Measurements from ENCODE around the gene STAB1.

Gene STAB1

DNA sequence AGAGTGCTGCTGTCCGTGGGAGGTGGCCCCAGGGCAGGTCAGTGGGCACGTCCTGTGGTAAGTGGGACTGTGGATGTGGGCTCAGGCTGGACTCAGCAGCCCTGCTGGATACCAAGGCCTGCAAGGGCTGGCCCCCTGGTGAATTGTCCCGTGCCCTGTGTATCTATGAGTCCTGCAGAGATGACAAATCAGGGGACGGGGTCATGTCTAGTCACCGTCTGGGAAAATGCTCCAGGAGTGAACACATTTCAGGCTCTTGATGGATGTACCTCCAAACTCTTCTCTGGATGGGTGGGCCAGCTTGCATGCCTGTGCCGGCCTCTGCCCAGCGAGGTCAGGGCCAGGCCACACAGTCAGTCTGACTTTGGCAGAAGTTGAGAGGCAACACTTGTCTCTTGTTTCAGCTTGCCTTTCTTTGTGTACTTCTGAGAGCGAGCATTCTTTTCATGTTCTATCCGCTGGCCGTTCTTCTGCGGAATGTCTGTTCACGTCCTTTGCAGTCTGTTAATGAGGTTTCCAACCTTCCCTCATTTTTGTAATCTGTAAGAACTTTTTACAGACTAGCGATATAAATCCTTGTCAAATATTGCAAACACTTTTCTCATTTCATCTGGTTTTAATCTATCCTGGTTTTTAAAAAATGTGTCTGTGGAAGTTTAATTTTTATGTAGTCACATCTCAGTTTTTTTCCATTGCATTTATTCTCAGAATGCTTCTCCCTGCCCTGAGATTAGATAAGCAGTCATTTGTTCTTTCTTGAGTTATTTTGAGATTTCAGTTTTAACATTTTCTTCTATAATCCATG, 11.4 kb upstream of the STAB1 start:
- DNase-seq (ENCODE audit: low spot score), result peak; percentile 61

DNA sequence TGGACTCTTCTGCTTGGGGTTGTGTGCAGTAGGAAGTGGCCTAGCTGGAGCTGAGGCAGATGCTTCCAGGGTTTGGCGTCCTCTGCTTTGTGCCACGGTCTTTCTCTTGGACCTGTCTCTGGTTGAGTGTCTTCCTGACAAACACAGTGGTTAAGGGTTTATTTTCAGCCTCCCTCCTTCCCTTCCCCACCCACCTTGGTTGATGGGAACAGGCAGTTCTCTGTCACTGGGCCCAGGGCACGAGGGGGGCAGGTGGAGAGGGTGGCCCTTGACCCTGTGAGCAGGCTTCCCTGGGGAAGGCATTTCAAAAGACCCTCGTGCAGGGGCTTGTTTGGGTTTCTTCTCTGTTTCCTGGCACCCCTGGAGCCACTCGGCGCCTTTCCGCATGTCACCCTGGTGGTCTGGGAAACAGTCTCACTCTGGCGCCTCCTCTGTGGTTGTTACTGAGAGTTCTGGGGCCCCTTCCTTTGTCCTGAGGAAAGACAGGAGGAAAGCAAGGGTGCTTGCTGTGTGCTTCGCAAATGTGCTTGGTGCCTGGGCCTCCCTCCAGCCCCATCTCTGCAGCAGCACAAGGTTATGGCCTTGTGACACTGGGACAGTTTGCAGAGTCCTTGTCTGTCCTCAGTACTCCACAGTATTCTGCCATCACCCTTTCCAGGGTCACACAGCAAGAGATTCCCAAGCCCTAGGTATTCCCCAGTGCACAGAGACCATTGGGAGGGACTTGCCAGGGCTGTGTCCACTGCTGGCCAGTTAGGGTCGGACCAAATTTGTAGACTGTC, 10.3 kb upstream of the STAB1 start:
- DNase-seq (ENCODE audit: low spot score), result no peak

DNA sequence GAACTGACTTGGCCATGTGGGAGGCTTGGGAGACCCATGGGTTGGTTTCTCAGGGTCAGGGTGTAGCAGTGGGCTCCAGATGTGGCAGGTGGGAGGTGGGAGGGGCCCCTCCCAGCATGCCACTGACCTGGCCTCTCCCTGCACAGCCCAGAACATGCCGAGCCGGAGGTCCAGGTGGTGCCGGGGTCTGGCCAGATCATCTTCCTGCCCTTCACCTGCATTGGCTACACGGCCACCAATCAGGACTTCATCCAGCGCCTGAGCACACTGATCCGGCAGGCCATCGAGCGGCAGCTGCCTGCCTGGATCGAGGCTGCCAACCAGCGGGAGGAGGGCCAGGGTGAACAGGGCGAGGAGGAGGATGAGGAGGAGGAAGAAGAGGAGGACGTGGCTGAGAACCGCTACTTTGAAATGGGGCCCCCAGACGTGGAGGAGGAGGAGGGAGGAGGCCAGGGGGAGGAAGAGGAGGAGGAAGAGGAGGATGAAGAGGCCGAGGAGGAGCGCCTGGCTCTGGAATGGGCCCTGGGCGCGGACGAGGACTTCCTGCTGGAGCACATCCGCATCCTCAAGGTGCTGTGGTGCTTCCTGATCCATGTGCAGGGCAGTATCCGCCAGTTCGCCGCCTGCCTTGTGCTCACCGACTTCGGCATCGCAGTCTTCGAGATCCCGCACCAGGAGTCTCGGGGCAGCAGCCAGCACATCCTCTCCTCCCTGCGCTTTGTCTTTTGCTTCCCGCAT, 7.9 kb upstream of the STAB1 start:
- DNase-seq (ENCODE audit: low spot score), result no peak

DNA sequence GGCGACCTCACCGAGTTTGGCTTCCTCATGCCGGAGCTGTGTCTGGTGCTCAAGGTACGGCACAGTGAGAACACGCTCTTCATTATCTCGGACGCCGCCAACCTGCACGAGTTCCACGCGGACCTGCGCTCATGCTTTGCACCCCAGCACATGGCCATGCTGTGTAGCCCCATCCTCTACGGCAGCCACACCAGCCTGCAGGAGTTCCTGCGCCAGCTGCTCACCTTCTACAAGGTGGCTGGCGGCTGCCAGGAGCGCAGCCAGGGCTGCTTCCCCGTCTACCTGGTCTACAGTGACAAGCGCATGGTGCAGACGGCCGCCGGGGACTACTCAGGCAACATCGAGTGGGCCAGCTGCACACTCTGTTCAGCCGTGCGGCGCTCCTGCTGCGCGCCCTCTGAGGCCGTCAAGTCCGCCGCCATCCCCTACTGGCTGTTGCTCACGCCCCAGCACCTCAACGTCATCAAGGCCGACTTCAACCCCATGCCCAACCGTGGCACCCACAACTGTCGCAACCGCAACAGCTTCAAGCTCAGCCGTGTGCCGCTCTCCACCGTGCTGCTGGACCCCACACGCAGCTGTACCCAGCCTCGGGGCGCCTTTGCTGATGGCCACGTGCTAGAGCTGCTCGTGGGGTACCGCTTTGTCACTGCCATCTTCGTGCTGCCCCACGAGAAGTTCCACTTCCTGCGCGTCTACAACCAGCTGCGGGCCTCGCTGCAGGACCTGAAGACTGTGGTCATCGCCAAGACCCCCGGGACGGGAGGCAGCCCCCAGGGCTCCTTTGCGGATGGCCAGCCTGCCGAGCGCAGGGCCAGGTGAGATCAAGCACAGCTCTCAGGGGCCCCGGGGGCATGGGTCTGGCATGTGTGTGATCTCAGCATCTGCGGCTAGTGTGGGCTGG, 7.1 kb upstream of the STAB1 start:
- DNase-seq (ENCODE audit: low spot score), result no peak

DNA sequence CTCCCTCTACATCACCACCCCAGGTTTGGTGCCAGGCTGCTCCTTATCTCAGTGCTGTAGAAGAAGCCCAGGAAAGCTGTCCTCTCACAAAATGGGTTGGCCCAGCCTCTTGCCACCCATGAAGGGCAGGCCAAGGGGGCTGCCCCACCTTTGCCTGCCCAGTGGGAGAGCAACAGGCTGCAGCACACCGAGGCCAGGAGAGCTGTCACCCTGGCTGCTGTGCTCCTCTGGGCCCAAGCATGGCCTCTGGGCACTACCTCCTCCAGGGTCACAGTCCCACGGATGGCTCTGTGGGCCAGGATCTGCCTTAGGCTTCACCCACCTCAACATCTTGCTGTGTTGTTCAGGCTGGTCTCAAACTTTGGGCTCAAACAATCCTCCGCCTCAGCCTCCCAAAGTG, 6.4 kb upstream of the STAB1 start:
- no peak for DNase-seq (ENCODE audit: low spot score)

DNA sequence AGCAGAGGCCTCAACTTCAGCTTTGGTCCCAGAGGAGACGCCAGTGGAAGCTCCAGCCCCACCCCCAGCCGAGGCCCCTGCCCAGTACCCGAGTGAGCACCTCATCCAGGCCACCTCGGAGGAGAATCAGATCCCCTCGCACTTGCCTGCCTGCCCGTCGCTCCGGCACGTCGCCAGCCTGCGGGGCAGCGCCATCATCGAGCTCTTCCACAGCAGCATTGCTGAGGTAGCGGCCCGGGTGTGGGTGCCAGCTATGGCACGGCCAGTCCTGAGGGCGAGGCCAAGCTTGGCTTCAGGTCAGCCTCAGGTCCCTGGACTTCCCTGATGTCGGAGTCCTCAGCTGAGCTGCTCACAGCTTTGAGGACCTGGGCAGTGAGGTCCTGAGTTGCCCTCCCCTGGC, 5.7 kb upstream of the STAB1 start:
- DNase-seq (ENCODE audit: low spot score), result no peak

DNA sequence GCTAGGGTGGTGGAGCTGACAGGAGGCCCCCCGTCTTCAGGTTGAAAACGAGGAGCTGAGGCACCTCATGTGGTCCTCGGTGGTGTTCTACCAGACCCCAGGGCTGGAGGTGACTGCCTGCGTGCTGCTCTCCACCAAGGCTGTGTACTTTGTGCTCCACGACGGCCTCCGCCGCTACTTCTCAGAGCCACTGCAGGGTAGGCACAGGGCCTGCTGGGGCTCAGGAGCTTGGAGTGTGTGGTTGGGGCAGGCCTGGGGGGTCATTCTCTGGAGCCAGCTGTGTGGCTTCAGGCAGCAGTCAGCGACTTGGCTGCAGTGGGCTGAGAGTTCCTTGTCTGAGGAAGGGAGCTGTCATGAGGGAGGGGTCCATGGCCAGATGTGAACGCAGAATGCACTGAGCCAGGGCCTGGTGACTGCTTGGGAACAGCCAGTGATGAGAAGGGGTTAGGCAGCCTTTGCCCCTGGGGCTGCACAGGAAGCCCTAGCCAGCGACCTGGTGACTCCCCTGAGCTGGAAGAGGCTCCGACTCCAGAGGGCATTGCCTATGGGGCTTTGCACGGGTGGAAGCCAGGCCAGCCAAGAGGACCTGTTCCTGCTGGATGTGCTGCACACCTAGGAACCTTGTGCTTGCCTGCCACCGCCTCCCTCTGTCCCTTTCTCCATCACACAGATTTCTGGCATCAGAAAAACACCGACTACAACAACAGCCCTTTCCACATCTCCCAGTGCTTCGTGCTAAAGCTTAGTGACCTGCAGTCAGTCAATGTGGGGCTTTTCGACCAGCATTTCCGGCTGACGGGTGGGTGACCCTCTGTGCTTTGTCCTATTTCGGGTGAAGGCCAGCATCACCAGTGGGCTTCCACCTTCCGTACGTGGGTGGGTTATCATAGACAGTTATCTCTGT, 4.9 kb upstream of the STAB1 start:
- no peak for DNase-seq (ENCODE audit: low spot score)

DNA sequence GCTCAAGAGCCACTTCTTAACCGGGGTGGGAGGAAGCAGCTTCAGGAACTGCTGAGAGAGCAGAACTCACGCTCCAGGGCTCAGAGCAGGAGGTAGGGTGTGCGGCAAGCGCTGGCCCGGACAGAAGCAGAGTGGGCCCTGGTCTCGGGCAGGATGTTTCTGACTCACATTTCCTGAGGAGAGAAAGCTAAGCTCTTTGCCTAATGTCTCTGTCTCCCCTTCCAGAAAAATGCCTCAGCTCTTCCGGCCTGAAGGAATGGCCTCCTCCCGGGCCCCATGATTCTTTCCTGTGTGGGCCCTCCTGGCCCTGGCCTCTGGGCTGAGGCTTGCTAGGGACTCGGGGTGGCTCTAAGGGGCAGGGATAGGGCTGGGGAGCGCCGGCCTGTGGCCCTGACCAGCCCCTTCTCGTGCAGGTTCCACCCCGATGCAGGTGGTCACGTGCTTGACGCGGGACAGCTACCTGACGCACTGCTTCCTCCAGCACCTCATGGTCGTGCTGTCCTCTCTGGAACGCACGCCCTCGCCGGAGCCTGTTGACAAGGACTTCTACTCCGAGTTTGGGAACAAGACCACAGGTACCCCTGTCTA, 4.1 kb upstream of the STAB1 start:
- DNase-seq (ENCODE audit: low spot score), result peak; percentile 19

DNA sequence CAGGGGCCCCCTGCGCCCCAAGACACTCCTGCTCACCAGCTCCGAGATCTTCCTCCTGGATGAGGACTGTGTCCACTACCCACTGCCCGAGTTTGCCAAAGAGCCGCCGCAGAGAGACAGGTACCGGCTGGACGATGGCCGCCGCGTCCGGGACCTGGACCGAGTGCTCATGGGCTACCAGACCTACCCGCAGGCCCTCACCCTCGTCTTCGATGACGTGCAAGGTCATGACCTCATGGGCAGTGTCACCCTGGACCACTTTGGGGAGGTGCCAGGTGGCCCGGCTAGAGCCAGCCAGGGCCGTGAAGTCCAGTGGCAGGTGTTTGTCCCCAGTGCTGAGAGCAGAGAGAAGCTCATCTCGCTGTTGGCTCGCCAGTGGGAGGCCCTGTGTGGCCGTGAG, 3.1 kb upstream of the STAB1 start:
- DNase-seq (ENCODE audit: low spot score), result no peak

DNA sequence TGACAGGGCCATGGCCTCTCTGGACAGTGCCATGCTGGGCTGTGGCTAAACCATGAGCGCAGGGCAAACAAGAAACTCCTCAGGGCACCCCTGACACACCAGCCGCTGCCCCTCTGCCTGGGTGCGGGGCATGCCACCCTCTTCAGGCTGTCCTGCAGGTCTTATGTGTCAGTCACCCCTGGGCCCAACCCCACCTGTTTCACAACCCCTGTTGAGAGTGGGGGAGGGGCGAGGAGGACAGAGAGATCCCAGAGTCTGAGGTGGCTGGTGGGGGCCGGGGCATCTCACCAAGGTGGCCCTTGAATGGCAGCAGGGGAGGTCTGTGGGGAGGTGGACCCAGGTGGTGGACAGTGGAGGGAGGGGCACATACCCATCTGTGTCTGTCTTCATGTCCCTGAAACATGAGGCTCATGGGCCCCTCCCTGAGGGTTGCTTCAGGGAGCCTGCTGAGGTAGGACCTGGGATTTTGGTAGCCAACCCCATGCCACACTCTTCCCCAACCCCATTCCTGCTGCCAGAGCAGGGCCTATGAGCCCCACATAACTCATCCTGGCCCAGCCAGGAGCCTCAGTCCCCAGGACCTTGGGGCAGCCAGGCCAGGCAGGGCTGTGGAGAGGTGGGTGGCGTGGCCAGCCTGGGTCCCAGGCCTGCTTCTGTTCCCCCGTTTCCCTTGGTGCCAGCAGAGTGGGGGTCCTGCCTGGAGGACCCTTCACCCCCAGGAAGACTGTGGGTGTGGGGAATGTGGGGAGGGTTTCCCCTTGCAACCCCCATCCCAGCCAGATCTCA, 1.7 kb upstream of the STAB1 start:
- no peak for DNase-seq (ENCODE audit: low spot score)

DNA sequence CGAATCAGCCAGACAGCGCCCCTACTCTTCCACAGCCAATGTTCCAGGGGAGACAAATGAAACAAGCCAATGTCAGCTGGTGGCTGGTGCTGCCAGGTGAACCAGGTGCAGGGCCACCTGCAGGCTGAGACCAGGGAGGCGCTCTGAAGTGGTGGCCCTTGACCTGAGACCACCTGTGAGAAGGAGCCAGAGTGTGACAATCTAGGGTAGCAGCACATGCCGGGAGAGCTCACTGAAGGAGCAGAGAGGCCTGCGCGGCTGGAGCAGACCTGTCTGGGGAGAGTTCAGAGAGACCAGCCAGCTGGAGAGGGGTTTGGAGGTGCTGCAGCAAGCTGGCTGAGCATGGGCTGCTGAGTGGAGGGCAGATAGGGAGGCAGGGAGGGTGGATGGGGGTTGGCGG, 693 bp upstream of the STAB1 start:
- DNase-seq (ENCODE audit: low spot score), result no peak

DNA sequence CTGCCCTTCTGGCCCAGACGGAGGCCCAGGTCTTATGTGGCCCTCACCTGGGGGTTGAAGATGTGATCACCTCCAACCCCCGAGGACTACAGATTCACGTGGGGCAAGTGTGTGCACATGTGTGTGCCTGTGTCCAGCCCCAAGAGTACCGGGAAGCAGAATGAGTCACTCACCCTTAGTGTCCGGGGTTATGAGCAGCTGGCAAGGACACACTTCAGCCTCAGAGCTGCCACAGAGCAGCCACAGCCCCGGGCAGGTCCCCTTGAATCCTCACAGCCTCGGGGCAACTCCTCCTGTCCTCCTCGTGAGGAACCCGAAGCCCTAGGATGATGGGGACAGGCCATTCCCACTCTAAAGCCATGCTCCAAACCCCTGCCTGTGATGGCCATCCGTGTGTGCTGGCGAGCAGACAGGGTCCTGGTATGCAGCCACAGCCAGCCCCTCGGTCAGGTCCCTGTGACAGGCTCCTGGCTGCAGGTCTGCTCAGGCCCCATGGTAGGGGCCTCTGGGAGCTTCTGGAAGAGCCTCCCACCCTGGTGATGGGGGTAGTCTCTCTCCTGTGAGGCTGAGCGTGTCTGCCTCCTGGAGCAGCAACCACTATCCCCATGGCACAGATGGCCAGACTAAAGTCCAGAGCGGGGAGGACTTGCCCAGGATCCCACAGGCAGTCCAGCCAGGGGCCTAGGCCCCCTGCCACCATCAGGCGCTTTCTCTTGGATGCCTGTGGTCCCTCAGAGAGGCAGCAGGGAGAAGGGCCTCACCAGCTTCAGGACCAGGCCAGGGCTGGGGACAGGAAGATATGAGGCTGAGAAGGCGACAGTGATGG, 852 bp downstream of the STAB1 start:
- no peak for DNase-seq (ENCODE audit: low spot score)

DNA sequence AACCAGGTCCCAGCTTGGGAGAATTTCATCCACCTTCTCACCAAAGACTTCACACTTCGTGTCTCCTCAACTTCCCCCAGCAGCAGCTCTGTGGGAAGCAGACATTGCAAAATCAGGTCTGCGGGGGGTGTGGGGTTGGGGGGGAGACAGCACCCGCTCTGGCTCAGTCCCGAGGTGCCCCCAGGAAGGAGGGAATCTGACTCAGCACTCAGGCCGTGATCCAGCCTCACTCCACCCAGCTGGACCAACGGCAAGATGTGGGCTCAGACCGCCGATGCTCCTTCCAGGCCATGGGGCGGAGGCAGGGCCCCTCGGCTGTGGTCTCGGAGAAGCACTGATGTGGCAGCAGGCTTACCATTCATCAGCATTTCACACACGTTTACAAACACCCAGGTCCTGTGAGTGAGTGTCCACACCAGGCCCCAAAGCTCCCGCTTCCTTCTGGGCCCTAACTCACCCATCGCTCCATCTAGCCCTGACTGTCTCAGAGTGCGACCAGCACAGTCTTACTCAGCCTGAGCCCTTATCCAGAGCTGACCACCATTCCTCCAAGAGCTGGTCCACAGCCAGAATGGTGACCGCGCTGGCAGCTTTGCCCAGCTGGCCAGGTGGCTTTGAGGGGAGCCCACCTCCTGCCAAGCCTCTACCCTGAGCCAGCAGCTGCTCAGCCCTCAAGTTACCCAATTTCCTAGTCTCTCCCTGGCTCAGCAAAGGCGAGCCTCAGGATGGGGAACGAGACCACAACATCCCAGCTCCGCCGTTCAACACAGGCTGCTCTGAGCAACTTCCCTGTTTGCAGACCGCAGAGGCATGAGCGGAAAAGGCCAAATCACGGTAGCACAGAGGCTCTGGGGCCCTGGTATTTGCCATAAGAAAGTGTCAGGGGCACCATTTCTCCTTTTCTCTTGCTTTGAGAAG, 3.3 kb downstream of the STAB1 start:
- DNase-seq (ENCODE audit: low spot score), result peak; percentile 75

DNA sequence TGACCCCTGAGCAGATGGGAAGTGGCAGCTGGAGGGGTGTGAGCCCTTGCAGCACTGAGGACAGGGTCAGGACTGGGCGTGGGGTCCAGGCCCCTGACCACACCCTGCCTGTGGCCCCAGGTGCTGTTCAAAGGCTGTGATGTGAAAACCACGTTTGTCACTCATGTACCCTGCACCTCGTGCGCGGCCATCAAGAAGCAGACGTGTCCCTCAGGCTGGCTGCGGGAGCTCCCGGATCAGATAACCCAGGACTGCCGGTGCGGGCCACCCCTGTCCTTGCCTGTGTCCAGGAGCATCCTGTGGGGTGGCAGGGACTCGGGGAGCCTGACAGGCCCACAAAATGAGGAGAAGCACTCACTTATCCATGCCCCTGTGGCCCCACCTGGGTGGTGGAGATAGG, 5.9 kb downstream of the STAB1 start:
- no peak for DNase-seq (ENCODE audit: low spot score)

DNA sequence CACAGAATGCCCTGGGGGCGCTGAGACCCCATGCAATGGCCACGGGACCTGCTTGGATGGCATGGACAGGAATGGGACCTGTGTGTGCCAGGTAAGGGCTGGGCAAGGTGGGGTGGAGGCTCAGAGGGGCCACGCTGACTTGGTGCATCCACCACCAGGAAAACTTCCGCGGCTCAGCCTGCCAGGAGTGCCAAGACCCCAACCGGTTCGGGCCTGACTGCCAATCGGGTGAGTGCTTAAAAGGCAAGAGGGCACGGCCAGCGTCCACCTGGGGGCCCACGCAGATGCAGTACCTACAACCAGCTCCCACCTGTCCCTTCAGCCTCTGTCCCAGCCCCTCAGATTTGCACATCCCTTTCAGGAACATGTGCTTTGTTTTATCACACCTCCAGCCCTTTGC, 6.9 kb downstream of the STAB1 start:
- DNase-seq (ENCODE audit: low spot score), result no peak

DNA sequence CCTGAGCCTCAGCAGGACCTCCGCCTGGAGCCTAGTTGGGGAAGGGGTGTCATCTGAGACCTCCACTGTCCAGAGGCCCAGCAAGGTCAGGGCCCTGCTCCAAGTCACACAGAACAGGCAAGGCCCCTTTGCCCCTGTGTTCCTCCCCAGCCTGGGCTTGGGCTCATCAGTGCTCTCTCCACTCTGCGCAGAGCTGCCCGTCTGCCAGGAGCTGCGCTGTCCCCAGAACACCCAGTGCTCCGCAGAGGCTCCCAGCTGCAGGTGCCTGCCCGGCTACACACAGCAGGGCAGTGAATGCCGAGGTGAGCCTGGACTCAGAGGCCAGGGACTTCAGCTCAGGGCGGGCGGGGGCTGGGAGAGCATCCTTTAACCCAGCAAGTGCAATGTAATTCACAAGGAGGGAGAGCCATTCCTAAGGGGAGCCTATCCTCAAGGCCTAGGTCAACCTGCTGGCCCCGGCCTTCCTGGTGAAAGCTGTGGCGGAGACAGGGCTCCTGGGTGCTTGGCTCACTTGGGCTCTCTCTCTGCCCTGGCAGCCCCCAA, 7.7 kb downstream of the STAB1 start:
- DNase-seq (ENCODE audit: low spot score), result no peak

DNA sequence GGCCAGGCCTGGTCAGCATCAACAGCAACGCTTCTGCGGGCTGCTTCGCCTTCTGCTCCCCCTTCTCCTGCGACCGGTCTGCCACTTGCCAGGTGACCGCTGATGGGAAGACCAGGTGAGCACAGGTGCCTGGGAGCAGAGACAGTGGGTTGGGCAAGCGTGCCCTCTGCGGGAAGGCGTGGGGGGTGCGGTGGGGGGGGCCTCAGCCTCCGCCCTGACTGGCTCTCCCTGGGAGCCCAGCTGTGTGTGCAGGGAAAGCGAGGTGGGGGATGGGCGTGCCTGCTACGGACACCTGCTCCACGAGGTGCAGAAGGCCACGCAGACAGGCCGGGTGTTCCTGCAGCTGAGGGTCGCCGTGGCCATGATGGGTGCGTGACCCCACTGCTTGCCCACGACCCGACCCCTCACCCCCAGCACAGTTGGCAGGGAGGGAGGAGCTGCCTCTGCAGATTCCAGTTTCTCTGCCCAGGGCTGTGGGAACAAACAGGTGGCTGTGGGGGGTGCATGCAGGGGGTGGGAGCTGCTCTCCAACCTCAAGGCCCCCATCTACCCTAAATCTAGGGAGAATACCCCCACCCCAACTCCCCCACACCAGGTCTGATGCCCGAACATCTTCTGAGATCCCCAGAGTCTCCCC, 8.8 kb downstream of the STAB1 start:
- DNase-seq (ENCODE audit: low spot score), result no peak

All from pons (tissue), 1 donor.